ENCODE measurements around the gene MLLT3. TPM values are rescaled to one million over a fixed set of nuclear protein-coding genes. Genes with fewer than 3 reads are reported as not detected.

The MLLT3 gene
- total RNA-seq, 1 experiment from 2014 or later, result 24.4 TPM

DNA sequence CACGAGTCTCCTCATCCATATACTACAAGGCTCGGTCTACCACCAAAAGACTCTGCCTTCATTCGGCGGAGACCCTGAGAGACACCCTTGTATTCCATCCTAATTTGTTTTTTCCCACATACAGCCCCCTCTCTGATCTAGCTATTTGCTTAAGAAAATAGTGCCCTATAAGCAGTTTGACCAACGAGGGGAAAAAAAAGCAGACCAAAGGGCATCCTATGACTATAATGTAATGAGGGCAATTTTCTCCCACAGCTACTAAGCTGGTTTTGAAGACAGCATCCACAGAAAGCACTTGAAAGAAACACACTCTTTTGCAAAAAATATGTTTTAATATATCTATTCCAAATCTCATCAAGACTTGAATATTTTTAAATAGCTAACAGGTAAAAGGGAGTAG is 147.8 kb downstream of the MLLT3 start:
- Histone ChIP-seq H3K27me3 (replicated peaks; ENCODE audit: control insufficient read depth, insufficient read depth, low read length) (no peaks in the 10 kb centered on the region), H3K4me3 (ENCODE audit: low read depth, low read length) (no peak overlapping the region), H3K36me3 (ENCODE audit: control insufficient read depth, insufficient read depth, low read length) (no peaks in the 10 kb centered on the region; the same call in 1 of the 2 replicates), H3K9me3 (no peaks in the 10 kb centered on the region), H3K4me1 (peaks cover 36% of the 10 kb centered on the region)
- TF ChIP-seq, protein P1, sequence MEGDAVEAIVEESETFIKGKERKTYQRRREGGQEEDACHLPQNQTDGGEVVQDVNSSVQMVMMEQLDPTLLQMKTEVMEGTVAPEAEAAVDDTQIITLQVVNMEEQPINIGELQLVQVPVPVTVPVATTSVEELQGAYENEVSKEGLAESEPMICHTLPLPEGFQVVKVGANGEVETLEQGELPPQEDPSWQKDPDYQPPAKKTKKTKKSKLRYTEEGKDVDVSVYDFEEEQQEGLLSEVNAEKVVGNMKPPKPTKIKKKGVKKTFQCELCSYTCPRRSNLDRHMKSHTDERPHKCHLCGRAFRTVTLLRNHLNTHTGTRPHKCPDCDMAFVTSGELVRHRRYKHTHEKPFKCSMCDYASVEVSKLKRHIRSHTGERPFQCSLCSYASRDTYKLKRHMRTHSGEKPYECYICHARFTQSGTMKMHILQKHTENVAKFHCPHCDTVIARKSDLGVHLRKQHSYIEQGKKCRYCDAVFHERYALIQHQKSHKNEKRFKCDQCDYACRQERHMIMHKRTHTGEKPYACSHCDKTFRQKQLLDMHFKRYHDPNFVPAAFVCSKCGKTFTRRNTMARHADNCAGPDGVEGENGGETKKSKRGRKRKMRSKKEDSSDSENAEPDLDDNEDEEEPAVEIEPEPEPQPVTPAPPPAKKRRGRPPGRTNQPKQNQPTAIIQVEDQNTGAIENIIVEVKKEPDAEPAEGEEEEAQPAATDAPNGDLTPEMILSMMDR (IDR thresholded peaks at IDR 0.05; ENCODE audit: insufficient read depth in 1 of 2, low read depth in 1 of 2, low read length in 1 of 2, severe bottlenecking in 1 of 2, unreplicated experiment in 1 of 2), result no peak
- no TSS peak for BruUV-seq (replicated peaks)
- no peak for DNase-seq
- Mint-ChIP-seq H3K36me3 (ENCODE audit: insufficient read depth, unreplicated experiment) (no peaks in the 10 kb centered on the region), H3K27me3 (ENCODE audit: insufficient read depth, unreplicated experiment) (no peaks in the 10 kb centered on the region), H3K4me3 (ENCODE audit: unreplicated experiment) (no peak overlapping the region), H3K27ac (ENCODE audit: unreplicated experiment) (no peak overlapping the region), H3K4me1 (ENCODE audit: low read depth, unreplicated experiment) (no peaks in the 10 kb centered on the region), H3K9me3 (ENCODE audit: unreplicated experiment) (no peaks in the 10 kb centered on the region)
- intact Hi-C loops (cut with micrococcal nuclease; ENCODE audit: unreplicated experiment), result no loop called here
- POLR2A ChIA-PET, result no interaction called here
- CTCF ChIA-PET, result no interaction called here

DNA sequence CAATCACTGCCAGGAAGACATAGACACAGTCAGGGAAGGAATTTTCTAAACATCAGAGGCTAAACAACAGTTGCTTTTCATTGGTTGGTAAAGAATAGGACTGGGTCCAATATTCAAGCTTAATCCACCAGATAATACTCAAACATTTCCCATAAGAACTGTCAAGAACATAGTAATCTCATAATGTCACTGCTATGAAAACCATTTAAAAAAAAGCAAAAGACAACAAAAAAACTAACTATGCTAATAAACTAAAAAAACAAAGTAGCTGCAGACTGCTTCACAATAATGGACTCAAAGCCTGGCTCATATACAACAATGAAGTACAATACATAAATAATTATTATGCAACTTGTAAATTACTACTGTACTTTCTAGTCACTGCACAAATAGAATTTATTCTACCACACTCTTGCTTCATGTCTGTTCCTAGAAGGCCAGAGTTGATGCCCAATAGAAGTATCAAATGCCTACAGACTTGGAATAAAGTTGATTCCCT is 148.7 kb downstream of the MLLT3 start:
- Histone ChIP-seq H3K27me3 (replicated peaks; ENCODE audit: control insufficient read depth, insufficient read depth, low read length) (no peaks in the 10 kb centered on the region), H3K4me1 (peaks cover 27% of the 10 kb centered on the region), H3K9me3 (no peaks in the 10 kb centered on the region), H3K4me3 (ENCODE audit: low read depth, low read length) (no peak overlapping the region), H3K36me3 (ENCODE audit: control insufficient read depth, insufficient read depth, low read length) (no peaks in the 10 kb centered on the region; the same call in 1 of the 2 replicates)
- Mint-ChIP-seq H3K4me1 (ENCODE audit: low read depth, unreplicated experiment) (no peaks in the 10 kb centered on the region), H3K27ac (ENCODE audit: unreplicated experiment) (no peak overlapping the region), H3K27me3 (ENCODE audit: insufficient read depth, unreplicated experiment) (no peaks in the 10 kb centered on the region), H3K4me3 (ENCODE audit: unreplicated experiment) (no peak overlapping the region), H3K9me3 (ENCODE audit: unreplicated experiment) (no peaks in the 10 kb centered on the region), H3K36me3 (ENCODE audit: insufficient read depth, unreplicated experiment) (no peaks in the 10 kb centered on the region)
- no peak for DNase-seq
- ChIA-PET CTCF (no interaction called here), POLR2A (no interaction called here)
- intact Hi-C loops (cut with micrococcal nuclease; ENCODE audit: unreplicated experiment), result no loop called here
- TF ChIP-seq, protein P1 (IDR thresholded peaks at IDR 0.05; ENCODE audit: insufficient read depth in 1 of 2, low read depth in 1 of 2, low read length in 1 of 2, severe bottlenecking in 1 of 2, unreplicated experiment in 1 of 2), result no peak
- no TSS peak for BruUV-seq (replicated peaks)

DNA sequence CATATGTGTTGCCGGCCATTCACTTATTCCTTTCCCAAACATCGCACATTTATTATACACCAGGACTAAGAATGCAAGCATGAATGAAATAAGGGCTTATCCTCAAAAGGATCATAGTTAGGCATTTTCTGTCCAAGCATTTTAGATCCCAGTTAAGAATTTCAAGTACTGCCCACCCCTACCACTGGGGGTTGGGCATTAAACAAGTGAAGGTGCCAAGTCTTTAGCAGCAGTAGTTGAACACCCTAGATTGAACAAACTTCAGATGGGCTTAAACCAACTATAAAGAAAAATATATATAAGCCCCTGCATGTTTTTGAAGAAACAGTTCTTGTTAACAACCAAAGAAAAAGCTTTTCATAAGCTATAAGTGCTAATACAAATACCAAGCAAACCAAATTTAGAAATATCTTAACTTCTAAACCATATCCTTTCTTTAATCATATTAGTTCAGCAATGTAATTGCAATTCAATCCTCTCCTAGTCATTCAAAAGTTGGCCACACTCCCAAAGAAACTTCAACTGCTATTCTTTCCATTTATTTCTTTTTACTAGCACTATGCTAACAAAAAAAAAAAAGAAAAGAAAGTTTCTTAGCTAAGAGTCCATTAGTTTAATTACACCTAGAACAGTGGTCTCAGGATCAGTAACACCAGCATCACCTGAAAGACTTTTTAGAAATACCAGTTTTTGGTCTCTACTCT is 149.8 kb downstream of the MLLT3 start:
- intact Hi-C loops (cut with micrococcal nuclease; ENCODE audit: unreplicated experiment), result no loop called here
- TF ChIP-seq, protein P1 (IDR thresholded peaks at IDR 0.05; ENCODE audit: insufficient read depth in 1 of 2, low read depth in 1 of 2, low read length in 1 of 2, severe bottlenecking in 1 of 2, unreplicated experiment in 1 of 2), result no peak
- H3K9me3 Mint-ChIP-seq (ENCODE audit: unreplicated experiment), result no peaks in the 10 kb centered on the region
- Histone ChIP-seq H3K4me3 (ENCODE audit: low read depth, low read length) (no peak overlapping the region), H3K27me3 (replicated peaks; ENCODE audit: control insufficient read depth, insufficient read depth, low read length) (no peaks in the 10 kb centered on the region), H3K9me3 (no peaks in the 10 kb centered on the region), H3K36me3 (ENCODE audit: control insufficient read depth, insufficient read depth, low read length) (no peaks in the 10 kb centered on the region; the same call in 1 of the 2 replicates), H3K4me1 (peaks cover 16% of the 10 kb centered on the region)
- CTCF ChIA-PET, result no interaction called here
- H3K27ac Mint-ChIP-seq (ENCODE audit: unreplicated experiment), result no peak overlapping the region
- no peaks in the 10 kb centered on the region for H3K27me3 Mint-ChIP-seq (ENCODE audit: insufficient read depth, unreplicated experiment)
- no peaks in the 10 kb centered on the region for H3K4me1 Mint-ChIP-seq (ENCODE audit: low read depth, unreplicated experiment)
- H3K36me3 Mint-ChIP-seq (ENCODE audit: insufficient read depth, unreplicated experiment), result no peaks in the 10 kb centered on the region
- DNase-seq, result no peak
- H3K4me3 Mint-ChIP-seq (ENCODE audit: unreplicated experiment), result no peak overlapping the region
- POLR2A ChIA-PET, result no interaction called here
- BruUV-seq (replicated peaks), result no TSS peak

Measured in Caco-2 (cell line).